Stimulated activated CD8-positive, alpha-beta memory T cell treated with anti-CD3 and anti-CD28 coated beads, Interleukin-12 subunit alpha, Interleukin-12 subunit beta, amount 100 ng/mL, for 4 hours (primary cell): ENCODE results near the gene TMEM154.
"Not testable (repeated sequence)": the region's sequence is repeated elsewhere in the genome, so short reads cannot be mapped to it uniquely, and the experiment has no call there.

Experiments used
- DNase-seq: peaks from one replicate; pipeline ENCODE4 v3.0.0-alpha.2; 2020; ENCODE audit warnings: low read depth

Gene TMEM154

DNA sequence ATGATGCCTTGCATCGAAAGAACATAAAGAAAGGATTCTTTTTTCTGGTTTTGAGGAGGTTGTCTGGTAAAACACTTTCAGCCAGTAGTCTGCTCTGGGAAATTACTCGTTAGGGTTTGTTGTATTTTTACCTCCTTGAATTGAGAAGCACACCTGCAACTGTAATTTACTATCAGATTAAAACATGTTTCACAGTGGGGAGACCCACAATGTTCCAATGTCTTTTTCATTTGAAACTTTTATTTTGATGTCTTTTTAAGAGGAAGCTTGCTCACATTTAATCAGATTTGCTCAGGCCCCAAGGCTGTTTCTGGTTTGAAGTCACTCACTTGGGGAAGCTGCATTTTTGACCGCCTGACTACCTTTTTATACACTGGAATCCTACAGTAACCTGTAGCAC, 12.0 kb downstream of the TMEM154 start:
- DNase-seq: no peak

DNA sequence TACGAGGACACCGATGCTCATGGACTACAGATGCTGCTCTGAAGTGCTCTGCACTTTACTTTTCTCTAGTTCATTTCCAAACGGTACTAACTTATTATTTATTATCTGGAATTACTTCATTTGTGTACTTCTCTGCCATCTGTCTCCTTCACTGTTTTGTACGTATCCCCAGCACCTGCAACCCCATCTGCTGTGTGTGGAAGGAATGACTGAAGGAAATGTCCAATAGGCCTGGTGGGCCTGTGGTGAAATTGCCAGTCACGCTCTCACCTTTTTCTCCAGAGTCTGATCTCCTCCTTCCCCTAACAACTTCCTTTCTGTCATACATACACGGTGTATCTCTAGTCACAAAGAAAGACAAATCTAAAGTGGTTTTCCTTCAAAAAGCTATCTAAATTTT, 12.9 kb downstream of the TMEM154 start:
- DNase-seq: no peak

DNA sequence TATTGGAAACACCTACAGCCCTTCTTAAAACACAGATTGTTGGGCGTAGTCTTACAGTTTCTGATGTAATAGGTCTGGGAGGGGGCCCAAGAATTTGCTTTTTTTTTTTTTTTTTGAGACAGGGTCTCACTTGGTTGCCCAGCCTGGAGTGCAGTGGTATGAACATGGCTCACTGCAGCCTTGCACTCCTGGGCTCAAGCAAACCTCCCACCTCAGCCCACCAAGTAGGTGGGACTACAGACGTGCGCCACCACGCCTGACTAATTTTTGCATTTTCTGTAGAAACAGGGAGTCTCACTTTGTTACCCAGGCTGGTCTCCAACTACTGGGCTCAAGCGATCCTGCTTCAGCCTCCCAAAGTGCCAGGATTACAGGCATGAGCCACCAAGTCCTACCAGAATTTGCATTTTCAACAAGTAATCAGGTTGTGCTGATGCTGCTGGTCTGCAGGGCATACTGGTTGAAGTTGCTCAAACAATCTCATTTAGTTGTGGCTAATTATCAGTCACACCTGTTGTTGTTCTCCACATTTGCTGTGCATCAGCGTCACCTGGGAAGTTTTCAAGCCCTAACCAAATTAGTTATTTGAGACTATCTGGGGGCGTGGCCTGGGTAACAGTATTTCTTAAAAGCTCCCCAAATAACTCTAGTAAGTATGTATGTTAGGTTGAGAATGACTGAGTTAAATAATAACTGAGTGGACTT, 14.0 kb downstream of the TMEM154 start:
- no peak for DNase-seq

DNA sequence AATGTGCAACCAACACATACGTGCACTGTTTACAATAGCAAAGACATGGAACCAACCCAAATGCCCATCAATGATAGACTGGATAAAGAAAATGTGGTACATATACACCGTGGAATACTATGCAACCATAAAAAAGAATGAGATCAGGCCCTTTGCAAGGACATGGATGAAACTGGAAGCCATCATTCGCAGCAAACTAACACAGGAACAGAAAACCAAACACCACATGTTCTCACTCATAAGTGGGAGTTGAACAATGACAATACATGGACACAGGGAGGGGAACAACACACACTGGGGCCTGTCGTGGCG, 15.8 kb downstream of the TMEM154 start:
- DNase-seq: not testable (repeated sequence)

DNA sequence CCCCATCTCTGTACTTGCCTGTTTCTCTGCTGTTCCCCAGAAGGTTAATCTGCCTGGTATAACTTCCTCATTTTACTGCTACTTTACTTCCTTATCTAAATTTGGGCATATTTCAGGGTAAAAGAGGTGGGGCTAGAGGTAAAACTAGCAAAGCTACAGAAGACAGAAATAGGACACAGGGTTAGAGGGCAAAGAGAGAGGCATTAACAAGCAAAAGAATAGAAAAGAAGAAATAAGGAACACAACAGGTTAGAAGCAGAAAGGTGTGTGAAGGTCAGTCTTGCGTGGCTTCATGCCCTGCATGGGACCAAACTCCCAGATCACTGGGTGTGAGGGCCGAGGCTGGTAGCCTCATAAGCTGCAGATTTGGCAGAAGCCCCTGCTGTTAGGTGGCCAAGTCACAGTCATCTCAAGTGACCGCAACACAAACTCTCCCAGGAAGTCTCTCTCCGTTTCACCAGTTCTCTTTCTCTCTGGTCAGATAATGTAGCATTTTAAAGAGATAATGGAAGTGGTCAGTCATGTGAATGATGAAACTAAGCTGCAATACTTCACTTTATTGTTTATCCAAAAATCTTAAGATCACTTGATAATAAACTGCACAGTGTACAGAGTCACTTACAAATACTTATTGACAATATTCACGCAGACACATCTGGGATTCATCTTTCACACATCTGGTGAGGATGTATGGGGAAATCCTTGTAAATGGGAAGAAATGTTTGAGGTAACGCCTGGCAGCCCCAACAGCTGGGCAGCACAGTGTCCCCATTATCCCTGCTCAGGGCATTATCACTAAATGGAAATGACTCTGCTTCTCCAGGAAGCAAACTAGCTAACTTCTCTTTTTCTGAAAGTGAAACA, 16.4 kb downstream of the TMEM154 start:
- no peak for DNase-seq

DNA sequence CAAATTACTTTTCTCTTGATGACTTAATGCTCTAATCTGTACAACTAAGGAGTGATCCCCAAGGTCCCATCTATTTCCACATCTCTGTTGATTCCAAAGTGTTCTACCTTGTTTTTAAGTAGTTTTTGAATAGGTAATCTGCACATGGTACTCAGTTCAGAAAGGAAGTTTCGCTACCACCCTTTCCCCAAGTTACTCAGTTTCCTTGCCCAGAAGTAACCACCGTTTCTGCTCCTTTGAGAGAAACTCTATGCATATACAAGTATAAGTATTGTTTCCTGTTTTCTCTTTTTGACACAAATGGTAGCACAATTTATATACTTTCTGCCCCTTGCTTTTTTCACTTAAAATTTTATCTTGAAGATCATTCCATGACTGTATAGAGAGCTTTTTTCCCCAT, 18.1 kb downstream of the TMEM154 start:
- no peak for DNase-seq

DNA sequence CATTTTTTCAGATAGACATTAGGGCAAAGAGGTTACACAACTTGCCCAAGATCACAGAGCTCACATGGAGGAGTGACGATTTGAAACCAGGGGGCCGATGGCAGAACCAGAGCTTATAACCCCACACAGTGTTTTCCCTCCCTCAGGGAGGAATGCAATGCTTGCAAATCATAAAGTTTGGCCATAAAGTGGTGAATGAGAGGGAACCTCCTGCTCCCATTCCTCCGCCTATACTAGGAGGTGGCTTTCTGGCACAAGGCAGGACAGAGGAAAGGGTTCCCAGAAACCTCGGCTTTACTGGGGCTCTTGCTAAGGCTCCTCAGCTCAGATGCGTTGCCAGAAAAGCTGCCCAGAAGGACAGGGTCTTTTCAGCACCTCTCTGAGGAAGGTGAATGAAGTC, 19.3 kb downstream of the TMEM154 start:
- DNase-seq: no peak

GRCh38 chr4:152659806-152660205, 20.0 kb downstream of the TMEM154 start:
- no peak for DNase-seq

- no peak for DNase-seq
These were observed 22.1 kb downstream of the TMEM154 start for GRCh38 chr4:152657657-152658056.

DNA sequence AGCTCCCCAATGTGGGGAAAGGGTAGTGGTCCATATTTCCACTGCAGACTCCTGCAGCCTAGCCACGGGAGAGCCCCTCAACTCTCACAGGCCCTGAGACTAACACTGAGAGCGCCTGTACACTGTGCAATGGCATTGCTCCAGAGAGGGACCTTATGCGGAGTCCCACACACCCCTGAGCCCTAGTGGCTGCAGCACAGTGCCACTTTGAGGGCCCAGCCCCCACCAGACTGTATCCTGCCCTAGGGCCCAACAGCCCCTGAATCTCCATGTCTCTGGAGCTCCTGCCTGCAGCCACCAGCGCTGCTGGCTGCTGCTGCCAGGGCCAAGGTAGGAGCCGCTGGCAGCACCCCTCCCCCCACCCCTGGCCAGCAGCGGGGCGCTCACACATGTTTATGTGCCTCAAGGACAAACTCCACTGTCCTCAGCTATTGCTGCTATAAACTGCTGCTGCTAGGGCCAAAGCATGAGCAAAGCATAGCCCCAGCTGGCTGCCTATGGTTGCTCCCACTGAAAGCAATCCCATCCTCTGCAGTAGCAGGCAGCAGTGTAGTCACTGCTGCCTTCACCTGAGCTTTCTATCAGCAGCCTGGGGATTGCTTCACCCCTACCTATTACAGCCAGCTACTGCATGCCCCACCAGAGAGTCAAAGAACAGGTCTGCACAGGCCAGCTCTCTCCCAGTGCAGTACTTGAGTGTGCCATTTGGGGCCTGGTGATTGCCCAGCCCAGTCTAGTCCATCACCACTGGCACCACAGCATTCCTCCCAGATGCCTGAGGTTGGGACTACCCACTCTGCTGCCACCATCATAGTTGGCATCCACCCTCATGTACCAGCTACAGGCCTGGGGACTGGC, 24.3 kb downstream of the TMEM154 start:
- no peak for DNase-seq

GRCh38 chr4:152652102-152652501, 27.7 kb downstream of the TMEM154 start:
- DNase-seq: no peak

GRCh38 chr4:152651473-152652060, 28.2 kb downstream of the TMEM154 start:
- DNase-seq: no peak

- DNase-seq: no peak
These were observed 33.6 kb downstream of the TMEM154 start for GRCh38 chr4:152646221-152646620.

- DNase-seq: no peak
These were observed 35.7 kb downstream of the TMEM154 start for GRCh38 chr4:152644130-152644529.

DNA sequence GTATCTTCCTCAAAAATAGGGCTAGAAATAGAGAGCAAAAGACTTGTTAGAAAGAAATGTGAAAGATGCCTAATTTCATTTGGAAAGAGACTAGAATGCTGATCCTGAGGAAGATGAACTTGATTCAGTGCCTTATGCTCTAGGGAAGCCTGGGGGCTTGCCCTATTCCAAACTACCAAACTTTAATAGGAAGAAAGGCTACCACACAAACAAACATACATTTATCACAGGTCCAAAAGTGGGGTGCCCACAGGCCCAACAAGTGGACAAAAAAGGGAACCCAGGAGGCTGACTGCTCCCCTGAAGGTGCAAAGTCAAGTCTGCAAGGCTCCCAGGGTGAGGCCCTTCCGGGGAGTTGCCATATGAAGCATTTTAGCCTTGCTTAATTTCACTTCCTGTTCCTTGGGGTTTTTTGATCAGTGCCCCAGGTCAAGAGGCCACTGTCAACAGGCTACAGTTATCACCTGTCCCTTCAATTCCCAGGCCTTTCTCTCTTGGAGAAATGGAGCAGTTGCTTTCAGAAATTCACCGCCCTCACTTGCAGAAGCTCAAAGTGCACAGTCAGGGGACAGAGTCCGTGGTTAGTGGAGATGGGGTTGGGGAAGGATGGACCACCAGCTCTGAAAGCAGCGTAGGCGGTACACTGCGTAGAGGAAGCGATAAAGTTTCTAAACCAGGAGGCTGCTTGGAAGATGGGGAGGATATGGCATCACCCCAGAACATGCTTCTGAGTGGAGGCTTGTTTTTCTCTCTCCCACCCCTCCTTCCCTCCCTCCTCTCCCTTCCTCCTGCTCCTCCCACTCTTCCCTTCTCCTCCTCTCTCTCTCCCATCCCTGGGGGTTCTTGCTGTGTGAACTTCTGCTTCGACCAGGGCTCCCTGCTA, 36.4 kb downstream of the TMEM154 start:
- no peak for DNase-seq

GRCh38 chr4:152640058-152640921, 39.5 kb downstream of the TMEM154 start:
- no peak for DNase-seq

DNA sequence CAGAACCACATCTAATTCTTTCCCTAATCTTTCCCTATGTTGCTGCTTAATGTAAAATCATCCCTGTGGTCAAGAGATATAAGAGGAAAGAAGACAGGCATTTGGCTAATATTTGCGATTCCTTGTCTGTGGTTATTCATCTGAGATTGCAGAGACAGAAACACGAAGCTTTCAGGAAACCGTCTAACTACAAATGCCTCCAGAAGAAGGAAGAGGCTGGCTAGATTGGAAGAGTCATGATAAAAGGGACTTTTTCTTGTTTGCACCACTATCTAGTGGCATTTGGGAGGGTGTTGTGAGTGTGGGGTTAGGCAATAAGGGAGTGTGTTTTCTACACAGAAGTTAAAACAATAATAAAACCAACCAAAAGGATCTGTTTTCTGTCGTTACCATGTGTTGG, 43.9 kb downstream of the TMEM154 start:
- DNase-seq: no peak

DNA sequence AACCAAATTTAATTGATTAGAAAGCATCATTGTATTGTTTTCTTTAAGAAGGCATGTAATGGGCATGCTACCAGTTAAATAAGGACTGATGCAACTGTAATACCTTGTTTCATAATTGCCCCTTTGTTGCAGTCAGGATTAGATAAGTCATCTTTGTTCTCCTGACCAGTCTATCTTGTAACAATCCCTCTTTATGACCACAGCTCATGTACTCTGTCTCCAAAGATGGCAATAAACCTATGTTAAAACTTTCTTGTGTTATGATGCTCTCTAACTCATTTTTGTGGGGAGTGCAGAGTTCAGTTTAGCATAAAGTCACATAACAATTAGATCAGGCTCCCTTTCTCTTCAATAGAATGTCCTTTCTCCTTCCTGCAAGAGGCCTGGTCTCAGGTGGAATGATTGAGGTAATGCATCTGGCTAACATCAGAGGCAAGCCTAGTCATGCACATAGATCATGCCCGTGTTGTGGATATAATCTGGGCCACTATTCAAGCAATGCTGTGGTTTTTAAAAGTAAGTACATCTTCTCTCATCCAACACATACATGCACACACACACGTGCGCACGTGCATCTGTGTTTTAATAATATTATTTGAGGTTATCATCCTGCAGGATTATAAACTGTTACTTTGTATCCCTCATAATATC, 45.6 kb downstream of the TMEM154 start:
- DNase-seq: no peak

DNA sequence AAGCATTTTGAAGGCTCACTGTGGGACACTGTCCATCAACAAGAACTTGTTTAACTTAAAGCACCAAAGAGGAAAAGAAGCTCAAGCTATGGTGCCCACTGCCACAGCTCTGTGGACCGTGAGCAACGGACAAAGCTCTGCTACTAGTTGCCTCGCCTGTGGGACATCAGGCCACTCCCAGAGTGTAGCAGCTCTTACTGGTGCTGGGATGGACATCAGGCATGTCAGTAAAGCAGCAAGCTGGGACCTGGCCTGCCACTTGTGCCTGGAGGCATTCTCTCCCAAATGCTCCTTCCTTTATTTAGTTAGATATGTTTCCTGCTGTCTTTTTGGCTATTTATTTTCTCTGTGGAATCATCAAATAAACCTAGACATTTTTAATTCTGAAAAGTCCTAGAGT, 46.7 kb downstream of the TMEM154 start:
- no peak for DNase-seq

DNA sequence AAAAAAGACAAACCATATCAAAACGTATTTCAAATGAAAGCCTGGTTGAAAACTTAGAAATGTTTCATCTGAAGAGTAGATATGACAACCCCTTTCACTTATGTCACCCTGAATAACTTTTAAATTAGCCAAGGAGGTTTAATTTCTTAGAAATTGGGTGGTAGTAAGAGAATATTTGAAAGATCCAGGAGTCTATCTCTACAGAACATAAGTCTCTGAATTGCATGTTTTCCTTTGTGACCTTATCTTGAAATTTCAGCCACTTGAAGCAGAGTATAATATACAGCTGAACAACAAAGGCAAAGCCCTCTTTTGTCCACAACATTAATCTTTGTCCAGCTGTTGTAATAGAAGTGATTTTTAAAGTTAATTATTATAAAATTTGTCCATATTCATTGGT, 49.5 kb downstream of the TMEM154 start:
- no peak for DNase-seq
